Measurements from ENCODE around the gene UVSSA. TPM values are rescaled to one million over a fixed set of nuclear protein-coding genes. Genes with fewer than 3 reads are reported as not detected.

UVSSA gene
- total and polyA plus RNA-seq, 9 of the 15 experiments (the other 6 are each of a cell fraction or from before 2014, with no cell fraction given) = 0.21 to 14.6 (median 3.3) TPM

- TF ChIP-seq, protein P1, sequence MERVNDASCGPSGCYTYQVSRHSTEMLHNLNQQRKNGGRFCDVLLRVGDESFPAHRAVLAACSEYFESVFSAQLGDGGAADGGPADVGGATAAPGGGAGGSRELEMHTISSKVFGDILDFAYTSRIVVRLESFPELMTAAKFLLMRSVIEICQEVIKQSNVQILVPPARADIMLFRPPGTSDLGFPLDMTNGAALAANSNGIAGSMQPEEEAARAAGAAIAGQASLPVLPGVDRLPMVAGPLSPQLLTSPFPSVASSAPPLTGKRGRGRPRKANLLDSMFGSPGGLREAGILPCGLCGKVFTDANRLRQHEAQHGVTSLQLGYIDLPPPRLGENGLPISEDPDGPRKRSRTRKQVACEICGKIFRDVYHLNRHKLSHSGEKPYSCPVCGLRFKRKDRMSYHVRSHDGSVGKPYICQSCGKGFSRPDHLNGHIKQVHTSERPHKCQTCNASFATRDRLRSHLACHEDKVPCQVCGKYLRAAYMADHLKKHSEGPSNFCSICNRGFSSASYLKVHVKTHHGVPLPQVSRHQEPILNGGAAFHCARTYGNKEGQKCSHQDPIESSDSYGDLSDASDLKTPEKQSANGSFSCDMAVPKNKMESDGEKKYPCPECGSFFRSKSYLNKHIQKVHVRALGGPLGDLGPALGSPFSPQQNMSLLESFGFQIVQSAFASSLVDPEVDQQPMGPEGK (CRISPR knock-in tag; IDR thresholded peaks at IDR 0.05; ENCODE audit: borderline replicate concordance) = no peak
- TF ChIP-seq STAT6 (CRISPR knock-in tag; IDR thresholded peaks at IDR 0.05) = no peak
- TF ChIP-seq ZNF217 (CRISPR knock-in tag; IDR thresholded peaks at IDR 0.05) = no peak
- TF ChIP-seq ZNF143 (CRISPR knock-in tag; IDR thresholded peaks at IDR 0.05) = no peak
- TF ChIP-seq, protein P2, sequence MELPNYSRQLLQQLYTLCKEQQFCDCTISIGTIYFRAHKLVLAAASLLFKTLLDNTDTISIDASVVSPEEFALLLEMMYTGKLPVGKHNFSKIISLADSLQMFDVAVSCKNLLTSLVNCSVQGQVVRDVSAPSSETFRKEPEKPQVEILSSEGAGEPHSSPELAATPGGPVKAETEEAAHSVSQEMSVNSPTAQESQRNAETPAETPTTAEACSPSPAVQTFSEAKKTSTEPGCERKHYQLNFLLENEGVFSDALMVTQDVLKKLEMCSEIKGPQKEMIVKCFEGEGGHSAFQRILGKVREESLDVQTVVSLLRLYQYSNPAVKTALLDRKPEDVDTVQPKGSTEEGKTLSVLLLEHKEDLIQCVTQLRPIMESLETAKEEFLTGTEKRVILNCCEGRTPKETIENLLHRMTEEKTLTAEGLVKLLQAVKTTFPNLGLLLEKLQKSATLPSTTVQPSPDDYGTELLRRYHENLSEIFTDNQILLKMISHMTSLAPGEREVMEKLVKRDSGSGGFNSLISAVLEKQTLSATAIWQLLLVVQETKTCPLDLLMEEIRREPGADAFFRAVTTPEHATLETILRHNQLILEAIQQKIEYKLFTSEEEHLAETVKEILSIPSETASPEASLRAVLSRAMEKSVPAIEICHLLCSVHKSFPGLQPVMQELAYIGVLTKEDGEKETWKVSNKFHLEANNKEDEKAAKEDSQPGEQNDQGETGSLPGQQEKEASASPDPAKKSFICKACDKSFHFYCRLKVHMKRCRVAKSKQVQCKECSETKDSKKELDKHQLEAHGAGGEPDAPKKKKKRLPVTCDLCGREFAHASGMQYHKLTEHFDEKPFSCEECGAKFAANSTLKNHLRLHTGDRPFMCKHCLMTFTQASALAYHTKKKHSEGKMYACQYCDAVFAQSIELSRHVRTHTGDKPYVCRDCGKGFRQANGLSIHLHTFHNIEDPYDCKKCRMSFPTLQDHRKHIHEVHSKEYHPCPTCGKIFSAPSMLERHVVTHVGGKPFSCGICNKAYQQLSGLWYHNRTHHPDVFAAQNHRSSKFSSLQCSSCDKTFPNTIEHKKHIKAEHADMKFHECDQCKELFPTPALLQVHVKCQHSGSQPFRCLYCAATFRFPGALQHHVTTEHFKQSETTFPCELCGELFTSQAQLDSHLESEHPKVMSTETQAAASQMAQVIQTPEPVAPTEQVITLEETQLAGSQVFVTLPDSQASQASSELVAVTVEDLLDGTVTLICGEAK (IDR thresholded peaks at IDR 0.05) = no peak
- TF ChIP-seq, protein P2 (CRISPR knock-in tag; IDR thresholded peaks at IDR 0.05) = no peak
- TF ChIP-seq CBX2 (IDR thresholded peaks at IDR 0.05; ENCODE audit: insufficient read depth, low read length, poor library complexity, severe bottlenecking) = no peak
- no peak for TF ChIP-seq FOXJ2 (tag; IDR thresholded peaks at IDR 0.05)
- TF ChIP-seq MTA1 (IDR thresholded peaks at IDR 0.05; ENCODE audit: borderline replicate concordance) = no peak
- no peak for TF ChIP-seq SETDB1 (IDR thresholded peaks at IDR 0.05; ENCODE audit: low read length)
- no peak for TF ChIP-seq SRSF7 (optimal IDR thresholded peaks at IDR 0.05; ENCODE audit: low read depth, low read length)
- TF ChIP-seq NR2F6 (CRISPR knock-in tag; IDR thresholded peaks at IDR 0.05) = no peak
- TF ChIP-seq LCOR (CRISPR knock-in tag; IDR thresholded peaks at IDR 0.05) = no peak
Measured at GRCh38 chr4:1310031-1310795, 36.8 kb upstream of the UVSSA start (continued).

Measured in K562 (cell line).